AML-193 (cell line): ENCODE data around the gene KCNH5.

Source experiments
- DNase-seq, 2 experiments: peaks; one replicate each; lab custom pipeline; 2025; lab: John Stamatoyannopoulos, UW

The KCNH5 gene

DNA sequence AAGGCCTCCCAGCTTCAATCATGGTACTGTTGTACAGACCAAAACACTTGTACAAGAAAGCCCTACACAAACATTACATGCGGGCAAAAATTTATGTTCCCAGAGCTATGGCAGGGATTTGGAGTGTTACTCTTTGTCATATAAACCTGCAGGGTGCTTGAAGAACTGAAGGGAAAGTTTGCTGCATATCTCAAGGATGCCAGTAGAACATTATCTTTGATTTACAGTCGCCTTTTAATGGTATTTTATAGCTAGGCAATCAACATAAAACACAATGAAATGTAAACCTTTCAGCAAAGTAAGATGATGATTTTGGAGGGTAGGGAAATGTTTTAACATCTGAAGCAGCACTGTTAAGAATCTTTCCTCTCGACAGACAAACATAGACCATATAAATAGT lies 305.6 kb downstream of the KCNH5 start:
- DNase-seq = no peak

DNA sequence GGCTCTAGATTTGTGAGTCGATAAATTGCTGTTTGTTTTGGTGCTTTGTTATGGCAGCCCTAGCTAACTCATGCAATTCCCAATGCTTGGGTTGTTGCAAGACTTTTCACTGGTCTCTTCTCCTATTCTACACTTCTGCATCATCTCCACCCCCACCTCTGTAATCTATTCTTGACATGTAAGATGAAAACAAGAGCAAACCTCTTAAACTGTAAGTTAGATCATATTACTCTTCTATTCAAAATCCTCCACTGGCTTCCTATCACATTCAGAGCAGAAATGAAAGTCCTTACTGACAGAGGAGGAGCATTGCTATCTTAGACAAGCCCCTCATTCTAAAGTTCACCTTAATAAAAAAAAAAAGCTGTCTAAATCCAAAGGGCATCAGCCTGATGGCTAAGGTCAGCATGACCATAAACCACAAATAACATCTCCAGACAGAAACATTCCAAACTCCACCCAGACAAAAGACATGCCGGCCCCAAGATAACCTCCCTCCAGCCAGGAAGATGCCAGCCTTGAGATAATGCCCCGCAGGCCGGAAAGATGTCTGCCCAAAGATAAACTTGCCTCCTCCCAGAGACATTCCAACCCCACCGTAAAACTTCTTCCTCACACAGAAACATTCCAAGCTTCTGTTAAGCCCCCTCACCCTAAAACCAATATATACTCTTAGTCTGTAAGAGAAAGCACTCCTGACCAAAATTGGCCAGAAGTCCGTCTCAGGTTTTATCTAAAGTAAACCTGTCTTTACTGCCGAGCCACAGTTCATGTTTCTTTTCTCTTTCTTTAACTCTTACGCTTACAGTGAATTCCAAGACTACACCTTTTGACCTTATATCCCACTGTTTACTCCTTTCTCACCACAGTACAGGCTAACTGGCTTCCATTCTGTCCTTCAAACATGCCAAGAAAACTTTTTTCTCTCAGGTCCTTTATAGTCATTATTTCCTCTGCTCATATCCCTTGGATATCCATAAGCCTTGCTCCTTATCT lies 308.9 kb downstream of the KCNH5 start:
- DNase-seq = no peak

DNA sequence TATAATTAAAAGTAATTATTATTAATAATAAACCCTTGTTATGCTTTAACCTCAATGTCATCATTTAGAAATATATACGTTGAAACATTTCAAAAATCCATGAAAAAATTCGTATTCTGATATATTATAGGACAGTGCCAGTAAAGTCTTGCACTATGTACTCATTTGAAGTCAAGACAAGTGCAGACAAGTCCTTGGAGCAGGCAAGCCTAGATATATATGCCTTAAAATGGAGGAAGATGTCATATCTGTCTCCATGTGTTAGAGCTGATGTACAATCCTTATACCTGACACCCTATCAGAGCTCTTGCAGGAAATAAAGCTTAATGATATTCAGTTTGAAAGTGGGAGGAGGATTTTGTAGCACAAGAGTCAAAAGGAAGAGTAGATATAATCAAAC lies 310.4 kb downstream of the KCNH5 start:
- no peak for DNase-seq

DNA sequence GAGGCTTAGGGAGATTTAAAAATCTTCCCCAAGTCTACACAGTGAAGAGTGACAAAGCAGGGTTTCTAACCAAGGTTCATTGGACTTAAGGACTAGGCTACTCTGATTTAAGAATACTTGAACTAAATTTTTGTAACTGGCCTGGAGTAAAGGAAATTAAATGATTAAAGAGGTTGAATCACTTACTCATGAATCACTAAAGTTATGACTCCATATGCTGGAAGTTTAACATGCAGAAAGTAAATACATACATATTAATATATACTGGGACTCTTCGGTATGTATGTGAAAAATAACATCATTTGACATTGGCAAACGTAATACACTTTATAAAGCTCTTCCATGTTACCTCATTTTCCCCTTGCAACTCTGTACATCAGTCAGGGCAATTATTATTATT lies 322.9 kb downstream of the KCNH5 start:
- no peak for DNase-seq

DNA sequence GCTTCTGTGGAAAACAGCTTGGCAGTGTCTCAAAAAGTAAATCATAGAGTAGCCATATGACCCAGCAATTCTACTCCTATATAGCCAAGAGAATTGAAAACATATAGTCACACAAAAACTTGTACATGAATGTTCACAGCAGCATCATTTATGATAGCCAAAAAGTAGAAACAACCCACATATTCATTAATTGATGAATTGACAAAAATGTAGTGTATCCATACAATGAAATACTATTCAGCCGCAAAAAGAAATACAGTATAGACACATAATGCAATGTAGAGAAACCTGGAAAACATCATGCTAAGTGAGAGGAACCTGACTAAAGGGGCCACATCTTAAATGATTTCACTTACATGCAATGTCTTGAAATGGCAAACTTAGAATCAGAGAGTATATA lies 326.6 kb downstream of the KCNH5 start:
- DNase-seq = no peak

DNA sequence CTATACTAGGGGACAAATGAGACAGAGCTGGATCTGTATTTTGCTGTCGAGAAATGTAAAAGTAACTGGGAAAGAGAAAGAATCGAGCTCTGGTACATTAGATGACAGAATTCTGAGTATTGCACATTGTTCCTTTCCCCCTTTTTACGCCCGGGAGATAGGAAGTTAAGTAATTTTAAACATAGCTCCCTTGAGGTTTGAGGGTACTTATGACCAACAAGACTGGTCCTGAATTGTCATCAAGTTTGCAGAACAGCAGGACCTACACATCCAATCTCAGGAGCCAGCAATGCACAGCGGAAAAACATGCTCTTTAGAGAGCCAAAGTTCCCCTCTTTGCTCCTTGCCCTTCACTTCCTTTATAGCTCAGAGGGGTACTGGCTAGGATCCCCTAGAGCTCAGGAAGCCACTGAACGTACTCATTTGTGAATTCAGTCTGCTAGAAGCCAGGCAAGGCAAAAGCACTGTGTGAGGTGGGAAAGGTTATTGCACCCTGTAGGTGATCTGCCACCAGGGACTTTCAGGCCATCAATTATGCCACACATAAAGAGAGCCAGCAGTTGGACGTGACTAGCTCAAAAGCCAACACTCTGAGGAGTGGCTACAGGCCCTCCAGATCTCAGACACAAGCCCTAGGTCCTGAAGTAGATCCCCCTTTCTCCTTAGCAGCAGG lies 333.8 kb downstream of the KCNH5 start:
- DNase-seq = no peak

GRCh38 chr14:62710811-62711210 lies 334.4 kb downstream of the KCNH5 start:
- no peak for DNase-seq

- no peak for DNase-seq
Measured at GRCh38 chr14:62709773-62710172, 335.5 kb downstream of the KCNH5 start.

GRCh38 chr14:62706217-62706616 lies 339.0 kb downstream of the KCNH5 start:
- DNase-seq = no peak

DNA sequence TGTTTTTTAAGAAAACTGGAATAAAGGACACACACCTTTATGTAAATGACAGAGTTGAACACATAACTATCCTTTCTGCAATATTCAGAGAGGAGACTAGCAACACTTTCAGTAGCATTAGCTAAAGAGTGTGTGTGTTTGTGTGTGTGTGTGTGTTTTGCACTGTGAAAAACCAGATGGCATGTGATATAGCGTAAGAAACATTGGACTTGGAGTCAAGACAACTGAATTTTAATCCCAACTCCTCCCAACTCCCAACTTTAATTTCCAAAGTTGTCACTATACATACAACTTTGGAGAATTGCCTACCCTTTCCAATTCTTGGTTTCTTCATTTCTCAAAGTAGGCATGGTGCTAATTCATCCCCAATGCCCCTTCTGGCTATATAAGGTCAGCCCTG lies 347.8 kb downstream of the KCNH5 start:
- DNase-seq = no peak

DNA sequence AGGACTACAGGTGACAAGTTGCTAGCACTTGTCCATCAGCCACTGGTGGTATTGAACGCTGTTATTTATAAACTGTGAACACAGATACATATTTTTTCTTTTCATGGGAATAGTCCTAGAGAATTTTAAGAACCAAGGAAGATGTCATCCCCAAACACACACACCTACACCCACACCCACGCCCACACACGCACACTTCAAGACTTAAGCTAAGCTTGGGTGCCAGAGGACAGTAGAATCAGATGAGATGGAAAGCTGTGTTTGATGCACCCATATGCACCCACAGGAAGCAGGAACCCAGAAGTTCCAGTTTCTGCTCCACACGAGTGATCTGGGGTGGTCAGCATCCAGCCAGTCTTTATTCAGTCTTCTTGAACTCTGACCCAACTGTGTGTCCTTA lies 348.3 kb downstream of the KCNH5 start:
- DNase-seq = no peak

GRCh38 chr14:62696331-62696924 lies 348.8 kb downstream of the KCNH5 start:
- DNase-seq = no peak

DNA sequence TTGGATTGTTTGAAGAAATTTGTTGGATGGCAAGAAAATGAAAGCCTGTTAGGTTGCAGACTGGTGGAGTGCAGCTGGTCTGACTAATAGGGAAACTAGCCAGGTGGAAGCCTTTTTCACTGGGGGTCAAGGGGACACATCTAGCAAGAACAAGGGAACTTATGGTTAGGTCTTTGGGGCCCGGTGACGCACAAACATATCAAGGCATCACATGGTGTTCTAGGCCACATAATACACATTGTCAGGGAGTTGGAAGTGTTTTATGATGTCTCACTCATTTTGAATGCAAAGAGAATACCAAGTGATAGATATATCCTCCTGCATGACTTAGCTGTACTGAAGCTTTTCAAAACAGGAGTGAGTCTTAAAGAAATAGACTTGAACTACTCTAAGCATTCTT lies 351.2 kb downstream of the KCNH5 start:
- no peak for DNase-seq

GRCh38 chr14:62692490-62693106 lies 352.7 kb downstream of the KCNH5 start:
- no peak for DNase-seq

DNA sequence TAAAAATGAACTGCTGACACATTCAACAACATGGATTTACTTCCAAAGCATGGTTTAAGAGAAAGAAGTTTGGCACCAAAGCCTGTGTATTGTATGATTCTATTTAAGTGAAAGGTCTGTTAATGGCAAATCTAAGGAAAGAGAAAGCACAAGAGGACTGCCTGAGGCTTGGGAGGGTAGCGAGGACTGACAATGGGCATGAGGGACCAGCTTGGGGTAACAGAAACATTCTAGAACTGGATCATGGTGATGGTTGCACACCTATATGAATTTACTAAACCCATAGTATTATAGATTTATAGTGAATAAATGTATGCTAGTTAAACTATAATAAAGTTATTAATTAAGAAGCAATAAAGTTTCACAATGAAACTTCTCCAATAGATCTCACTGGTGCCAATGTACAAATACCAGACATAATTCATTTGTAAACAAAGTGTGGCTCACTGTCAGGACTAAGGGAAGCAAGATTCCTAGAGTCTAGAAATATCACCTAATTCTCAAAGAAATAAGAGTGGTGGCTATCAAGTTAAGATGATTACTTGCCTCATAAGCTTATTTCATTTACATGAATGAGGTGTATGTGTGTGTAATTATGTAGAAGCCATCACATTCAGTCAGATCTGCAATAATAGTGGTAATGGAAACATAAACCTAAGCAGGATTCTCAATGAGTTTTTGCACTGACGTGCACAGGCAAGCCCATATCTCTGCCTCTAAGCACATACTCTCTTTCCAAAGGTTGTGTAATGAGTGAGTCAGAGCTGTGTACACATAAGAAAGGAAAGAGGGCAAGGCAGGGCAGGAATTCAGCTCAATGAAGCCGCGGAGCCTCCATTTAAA lies 353.4 kb downstream of the KCNH5 start:
- no peak for DNase-seq

DNA sequence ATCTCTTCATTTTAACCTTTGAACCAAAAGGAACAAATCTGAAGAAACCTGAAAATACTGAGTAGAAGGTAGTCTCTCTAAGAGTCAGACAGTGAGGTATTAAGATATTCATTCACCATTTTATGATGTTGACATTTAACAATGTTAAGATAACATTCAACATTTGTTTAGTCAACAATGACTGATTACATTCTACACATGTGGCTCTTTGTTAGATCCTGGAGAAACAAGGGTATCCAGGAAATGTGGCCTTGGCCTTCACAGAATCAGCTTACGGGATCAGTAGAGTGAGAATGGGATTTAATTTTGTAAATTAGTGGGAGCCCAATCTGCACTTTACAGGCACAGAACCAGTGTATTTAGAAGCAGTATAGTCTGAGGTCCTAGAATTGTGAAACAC lies 355.5 kb downstream of the KCNH5 start:
- no peak for DNase-seq

GRCh38 chr14:62687818-62688217 lies 357.4 kb downstream of the KCNH5 start:
- no peak for DNase-seq

- no peak for DNase-seq
Measured at GRCh38 chr14:62684376-62684775, 360.9 kb downstream of the KCNH5 start.

- DNase-seq = no peak
Measured at GRCh38 chr14:62682208-62682607, 363.1 kb downstream of the KCNH5 start.

GRCh38 chr14:62674563-62675237 lies 370.6 kb downstream of the KCNH5 start:
- DNase-seq = peak in 1 of 2 experiments; percentile 12
